ENCODE measurements around the gene CHRNA7. TPM values are rescaled to one million over a fixed set of nuclear protein-coding genes. Genes with fewer than 3 reads are reported as not detected.

The CHRNA7 gene
- total RNA-seq, 2 donors from 2014 or later, result 3.9 to 5.2 TPM

- H3K27me3 ChIP-seq, result peaks cover 10% of the 10 kb centered on the region
Measured at GRCh38 chr15:32029409-32029861, 880 bp upstream of the CHRNA7 start.

GRCh38 chr15:32030795-32031194 lies 480 bp downstream of the CHRNA7 start:
- Histone ChIP-seq H3K27ac (no peak overlapping the region), H3K36me3 (no peaks in the 10 kb centered on the region), H3K4me1 (no peaks in the 10 kb centered on the region), H3K27me3 (peaks cover 10% of the 10 kb centered on the region), H3K9ac (ENCODE audit: low read depth in 2 of 2, low read length in 2 of 2) (peak overlapping the region; percentile 51 to 62), H3K9me3 (no peaks in the 10 kb centered on the region), H3K4me3 (peak overlapping the region; percentile 75)
- intact Hi-C loops (cut with DNase I), result no loop called here
- TF ChIP-seq CTCF (IDR thresholded peaks at IDR 0.05), result no peak
- DNase-seq, result no peak

More at GRCh38 chr15:32029409-32029861, 880 bp upstream of the CHRNA7 start:
- H3K4me3 ChIP-seq, result peak overlapping the region; percentile 75
- DNase-seq, result peak; percentile 49
- peak overlapping the region in 1 of 2 donors; percentile 49 for H3K9ac ChIP-seq (ENCODE audit: low read depth in 2 of 2, low read length in 2 of 2)
- intact Hi-C loops (cut with DNase I), result loop anchor here (5.0 kb wide), 1 partner anchor 42 kb away; no protein-coding TSS in a partner anchor
- H3K9me3 ChIP-seq, result no peaks in the 10 kb centered on the region
- H3K36me3 ChIP-seq, result no peaks in the 10 kb centered on the region
- H3K27ac ChIP-seq, result no peak overlapping the region
- peak; percentile 25 for TF ChIP-seq CTCF (IDR thresholded peaks at IDR 0.05)
- no peaks in the 10 kb centered on the region for H3K4me1 ChIP-seq

GRCh38 chr15:32033186-32033890 lies 3.0 kb downstream of the CHRNA7 start:
- Histone ChIP-seq H3K9ac (ENCODE audit: low read depth in 2 of 2, low read length in 2 of 2) (no peak overlapping the region), H3K4me3 (no peak overlapping the region), H3K36me3 (no peaks in the 10 kb centered on the region), H3K27ac (no peak overlapping the region), H3K27me3 (peaks cover 10% of the 10 kb centered on the region), H3K4me1 (no peaks in the 10 kb centered on the region), H3K9me3 (no peaks in the 10 kb centered on the region)
- TF ChIP-seq CTCF (IDR thresholded peaks at IDR 0.05), result no peak
- intact Hi-C loops (cut with DNase I), result no loop called here
- DNase-seq, result peak; percentile 31

GRCh38 chr15:32034106-32034505 lies 3.8 kb downstream of the CHRNA7 start:
- H3K4me3 ChIP-seq, result no peak overlapping the region
- no peak for TF ChIP-seq CTCF (IDR thresholded peaks at IDR 0.05)
- H3K27me3 ChIP-seq, result peaks cover 8% of the 10 kb centered on the region
- H3K4me1 ChIP-seq, result no peaks in the 10 kb centered on the region
- H3K36me3 ChIP-seq, result no peaks in the 10 kb centered on the region
- H3K9ac ChIP-seq (ENCODE audit: low read depth in 2 of 2, low read length in 2 of 2), result no peak overlapping the region
- no peak overlapping the region for H3K27ac ChIP-seq
- intact Hi-C loops (cut with DNase I), result no loop called here
- H3K9me3 ChIP-seq, result no peaks in the 10 kb centered on the region
- no peak for DNase-seq

GRCh38 chr15:32035285-32035684 lies 5.0 kb downstream of the CHRNA7 start:
- no peaks in the 10 kb centered on the region for H3K27me3 ChIP-seq

More at GRCh38 chr15:32035285-32035684, 5.0 kb downstream of the CHRNA7 start:
- no peak overlapping the region for H3K9ac ChIP-seq (ENCODE audit: low read depth in 2 of 2, low read length in 2 of 2)
- no peak overlapping the region for H3K4me3 ChIP-seq
- H3K36me3 ChIP-seq, result no peaks in the 10 kb centered on the region
- intact Hi-C loops (cut with DNase I), result no loop called here
- DNase-seq, result no peak
- no peaks in the 10 kb centered on the region for H3K9me3 ChIP-seq
- TF ChIP-seq CTCF (IDR thresholded peaks at IDR 0.05), result no peak
- H3K27ac ChIP-seq, result no peak overlapping the region
- H3K4me1 ChIP-seq, result no peaks in the 10 kb centered on the region

Measured in colonic mucosa (tissue), 4 donors.